HG03378 (cell line): ENCODE measurements around the gene NELFCD.
"Not testable (repeated sequence)": the region's sequence is repeated elsewhere in the genome, so short reads cannot be mapped to it uniquely, and the experiment has no call there.

Experiments
- ATAC-seq: cut with Tn5 transposase; IDR thresholded peaks from one replicate; pipeline ENCODE4 v1.9.1; 2021; ENCODE audit warnings: mild to moderate bottlenecking, moderate library complexity; ENCODE audit not compliant: unreplicated experiment

Gene NELFCD

GRCh38 chr20:59007665-59008511 is 26.8 kb downstream of the NELFCD start:
- no peak for ATAC-seq

DNA sequence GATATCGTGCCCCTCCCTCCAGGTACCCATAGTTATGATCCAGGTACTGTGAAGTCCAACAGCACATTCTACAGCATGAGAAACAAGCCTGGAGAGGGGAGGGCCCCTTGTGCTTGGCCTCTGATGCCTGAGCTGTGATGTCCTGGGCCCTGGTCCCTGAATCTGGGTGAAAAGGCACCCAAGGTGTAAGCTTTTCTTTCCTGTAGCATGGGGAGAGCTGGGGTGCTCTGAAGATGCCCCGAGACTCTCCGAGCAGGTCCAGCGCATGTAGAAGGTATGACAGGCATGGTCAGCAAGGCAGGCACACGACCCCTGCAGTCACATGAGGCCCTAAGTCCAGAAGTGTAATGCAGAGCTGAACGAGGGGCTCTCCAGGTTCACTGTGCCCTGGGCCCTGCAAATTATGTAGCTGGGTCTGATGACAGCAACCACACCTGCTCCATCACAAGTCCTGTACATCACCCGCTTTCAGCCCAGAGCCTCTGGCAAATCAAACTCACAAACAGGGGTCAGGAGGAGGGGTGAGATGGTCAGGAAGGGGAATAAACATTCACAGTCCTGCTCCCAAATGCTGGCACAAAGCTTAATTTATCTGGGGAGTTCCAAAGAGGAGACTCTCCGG is 27.8 kb downstream of the NELFCD start:
- ATAC-seq, result no peak

DNA sequence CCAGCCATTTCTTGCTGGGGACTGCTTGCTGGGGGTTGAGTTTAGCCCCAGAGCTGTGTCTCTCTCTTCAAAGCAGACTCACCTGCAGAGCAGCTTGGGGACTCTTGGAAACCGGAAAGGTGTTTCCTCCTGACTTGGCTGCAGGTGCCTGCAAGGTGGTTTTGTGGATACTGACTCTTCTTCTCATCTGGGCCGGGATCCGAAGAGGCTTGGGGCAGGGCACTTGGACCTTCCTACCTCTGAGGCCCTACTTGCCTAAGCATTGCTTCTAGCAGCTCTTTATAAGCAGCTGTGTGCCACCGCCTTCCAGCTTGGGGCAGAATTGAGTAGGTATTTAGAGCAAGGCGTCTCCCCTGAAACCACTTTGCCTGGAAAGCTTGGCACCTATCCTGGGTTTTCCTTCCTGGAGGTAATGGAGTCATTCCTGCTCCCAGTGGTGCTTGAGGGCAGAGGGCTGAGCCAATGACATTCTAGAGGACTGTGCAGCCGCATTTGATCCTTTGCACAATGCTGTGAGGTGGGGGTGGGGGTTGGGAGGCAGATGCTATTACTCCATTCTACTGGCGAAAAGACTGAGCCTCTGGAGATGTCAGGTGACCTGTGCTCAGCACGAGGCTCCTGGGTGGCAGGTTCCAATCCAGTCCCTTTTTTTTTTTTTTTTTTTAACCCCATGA is 29.4 kb downstream of the NELFCD start:
- ATAC-seq, result no peak

DNA sequence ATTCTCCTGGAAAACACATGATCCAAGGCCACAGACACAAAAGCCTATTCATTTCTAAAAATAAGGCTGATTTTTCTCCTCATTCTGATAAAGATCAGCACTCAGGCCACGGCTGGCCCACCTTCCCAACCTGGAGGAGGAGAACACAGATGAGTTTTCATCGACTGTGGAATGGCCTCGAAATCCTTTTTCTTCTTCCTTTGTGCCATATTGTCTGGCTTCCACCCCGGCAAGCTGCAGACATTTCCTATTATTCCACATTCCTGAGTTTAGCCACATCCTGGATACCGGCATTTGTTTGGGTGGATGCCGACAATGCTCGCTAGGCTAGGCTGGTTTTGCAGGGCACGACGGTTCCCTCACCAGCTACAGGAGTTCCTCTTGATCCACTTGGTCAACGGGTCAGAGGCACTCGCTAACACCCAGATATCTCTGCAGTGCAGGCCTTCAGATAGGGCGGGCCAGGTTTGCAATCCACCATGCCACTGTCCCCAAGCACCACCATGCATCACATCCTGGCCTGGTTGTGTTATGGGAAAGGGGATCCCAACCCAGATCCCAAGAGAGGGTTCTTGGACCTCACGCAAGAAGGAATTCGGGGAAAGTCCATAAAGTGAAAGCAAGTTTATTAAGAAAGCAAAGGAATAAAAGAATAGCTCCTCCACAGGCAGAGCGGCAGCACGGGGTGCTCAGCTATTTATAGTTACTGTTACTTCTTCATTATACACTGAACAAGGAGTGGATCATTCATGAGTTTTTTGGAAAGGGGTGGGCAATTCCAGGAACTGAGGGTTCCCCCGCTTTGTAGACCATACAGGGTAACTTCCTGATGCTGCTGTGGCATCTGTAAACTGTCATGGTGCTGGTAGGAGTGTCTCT is 30.2 kb downstream of the NELFCD start:
- no peak for ATAC-seq

- ATAC-seq, result not testable (repeated sequence)
Measured at GRCh38 chr20:59011874-59012157, 30.8 kb downstream of the NELFCD start.

DNA sequence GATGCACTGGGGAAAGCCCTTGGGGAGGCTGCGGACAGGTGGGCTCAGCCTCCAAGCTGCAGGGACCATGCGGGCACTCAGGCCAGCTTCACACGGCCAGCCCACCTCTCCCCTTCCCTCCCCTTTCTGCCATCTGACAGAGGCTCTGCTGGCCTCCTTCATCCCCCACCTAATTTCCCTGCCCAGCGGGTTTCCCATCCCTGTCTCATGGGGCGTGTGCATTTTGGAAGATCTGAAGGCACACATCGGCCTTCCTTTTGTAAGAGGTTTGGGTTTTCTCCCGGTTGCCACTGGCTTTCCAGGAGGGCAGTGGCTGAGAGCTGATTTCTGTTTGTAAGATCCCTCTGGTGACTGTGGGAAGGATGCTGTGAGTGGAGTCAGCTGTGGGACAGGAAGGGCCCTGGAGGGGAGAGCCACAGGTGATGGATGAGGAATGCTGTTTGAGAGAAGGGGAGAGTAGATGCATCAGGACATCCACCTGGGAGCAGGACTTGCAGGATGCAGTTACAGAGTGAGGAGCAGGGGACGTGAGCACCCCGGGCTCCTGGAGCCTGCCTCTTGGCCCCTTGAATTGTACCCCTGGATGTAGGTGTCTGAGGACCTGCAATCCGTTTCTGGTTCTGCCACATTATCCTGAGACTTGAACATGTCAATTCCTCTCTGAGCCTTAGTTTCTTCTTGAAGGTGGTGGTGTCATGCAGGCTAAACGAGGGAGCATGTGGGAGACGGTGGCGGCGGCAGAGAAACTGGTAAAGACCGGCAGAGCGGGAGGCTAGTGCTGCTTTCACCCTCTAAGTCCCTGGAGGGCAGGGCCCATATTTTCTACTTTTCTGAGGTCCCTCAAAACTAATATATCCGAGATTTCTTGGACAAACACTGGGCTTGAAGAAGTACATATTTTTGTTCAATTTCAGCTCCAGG is 32.2 kb downstream of the NELFCD start:
- ATAC-seq, result no peak

GRCh38 chr20:59013959-59014608 is 33.0 kb downstream of the NELFCD start:
- no peak for ATAC-seq

DNA sequence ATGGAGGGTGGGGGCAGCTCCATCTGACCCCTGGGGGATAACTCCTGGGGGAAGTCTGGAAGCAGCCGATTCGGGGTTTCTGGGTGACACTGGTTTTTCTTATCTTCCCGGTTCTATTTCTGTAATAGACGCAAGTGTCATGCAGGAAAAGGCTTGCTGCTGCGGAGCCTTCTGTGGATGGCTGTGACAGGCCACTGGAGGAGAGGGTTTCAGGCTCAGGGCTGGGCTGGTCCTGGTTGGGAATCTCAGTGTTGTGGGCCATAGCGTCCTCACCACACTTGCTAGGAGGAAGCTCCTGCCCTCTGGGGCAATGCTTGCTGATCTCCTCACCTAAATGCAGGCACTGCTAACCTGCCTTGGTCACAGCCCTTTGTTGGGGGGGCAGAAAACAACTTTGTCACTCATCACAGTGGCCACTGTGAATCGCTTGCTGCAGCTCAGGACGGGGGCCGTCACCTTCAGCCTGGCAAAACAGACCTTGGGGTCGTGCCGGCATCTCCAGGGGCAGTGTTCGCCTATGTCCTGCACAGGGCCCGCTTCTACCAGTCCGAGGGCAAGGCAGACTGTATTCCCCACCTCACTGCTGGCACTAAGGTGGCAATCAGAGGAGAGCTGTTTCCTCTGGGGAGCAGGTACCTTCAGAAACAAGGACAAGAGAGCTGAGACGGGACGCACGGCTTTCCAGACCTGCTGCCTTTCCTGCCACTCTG is 33.8 kb downstream of the NELFCD start:
- no peak for ATAC-seq

DNA sequence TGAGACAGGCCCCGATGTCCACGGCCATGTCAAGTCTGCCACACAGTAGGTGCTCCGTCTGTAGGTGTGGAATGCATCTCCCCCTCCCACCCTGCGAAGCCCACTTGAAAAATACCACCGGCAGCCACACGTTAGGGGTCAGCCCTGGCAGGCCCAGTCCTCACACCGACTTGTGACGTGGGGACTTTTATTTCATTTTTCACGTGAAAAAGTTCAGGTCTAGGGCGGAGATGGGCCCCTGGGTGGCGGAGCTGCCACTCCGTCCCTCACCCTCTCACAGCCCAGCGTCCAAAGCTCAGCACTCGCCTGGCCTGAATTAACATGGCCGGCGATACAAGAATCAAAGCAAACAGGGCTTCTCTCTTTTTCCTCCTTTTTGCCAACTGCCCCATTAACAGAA is 34.4 kb downstream of the NELFCD start:
- no peak for ATAC-seq

DNA sequence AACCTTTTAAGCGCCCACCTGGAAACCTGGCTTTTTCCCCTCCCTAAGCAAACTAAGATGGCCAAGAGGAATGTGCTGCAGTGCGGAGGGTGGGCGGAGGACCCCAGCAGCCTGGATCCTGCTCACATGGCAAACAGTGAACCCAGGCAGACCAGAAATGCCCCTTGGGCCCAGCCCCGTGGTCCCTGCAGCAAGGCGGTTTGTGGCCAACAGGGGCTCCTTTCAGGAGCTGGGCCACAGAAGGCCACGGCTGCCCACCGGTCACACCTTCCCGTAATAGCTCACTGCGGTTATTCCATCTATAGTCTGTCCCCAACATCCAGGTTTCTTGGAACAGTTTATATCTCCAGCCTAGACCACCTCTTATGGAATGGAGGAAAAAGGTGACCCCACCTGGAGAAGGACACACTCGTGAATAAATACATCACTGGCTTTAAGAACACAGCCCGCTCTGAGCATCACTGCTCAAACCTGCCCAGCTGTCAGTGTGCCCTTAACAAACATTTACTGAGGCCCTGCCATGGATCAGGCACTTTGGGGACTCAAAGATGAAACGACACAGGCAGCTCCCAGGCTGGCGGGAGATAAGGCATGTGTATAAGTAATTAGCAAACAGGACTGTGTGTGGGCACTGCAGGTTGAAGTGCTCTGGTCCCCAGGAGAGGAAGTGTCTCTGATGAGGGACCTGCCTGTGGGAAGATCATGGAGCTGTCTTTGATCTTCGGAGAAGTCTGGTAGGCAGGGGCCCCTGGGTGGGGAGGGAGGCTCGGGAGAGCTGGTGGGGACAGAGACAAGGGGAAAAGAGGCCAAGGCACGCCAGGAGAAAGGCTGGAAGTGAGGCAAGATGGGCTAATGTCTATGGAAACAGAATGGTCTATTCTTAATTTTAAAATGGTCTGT is 35.0 kb downstream of the NELFCD start:
- no peak for ATAC-seq

DNA sequence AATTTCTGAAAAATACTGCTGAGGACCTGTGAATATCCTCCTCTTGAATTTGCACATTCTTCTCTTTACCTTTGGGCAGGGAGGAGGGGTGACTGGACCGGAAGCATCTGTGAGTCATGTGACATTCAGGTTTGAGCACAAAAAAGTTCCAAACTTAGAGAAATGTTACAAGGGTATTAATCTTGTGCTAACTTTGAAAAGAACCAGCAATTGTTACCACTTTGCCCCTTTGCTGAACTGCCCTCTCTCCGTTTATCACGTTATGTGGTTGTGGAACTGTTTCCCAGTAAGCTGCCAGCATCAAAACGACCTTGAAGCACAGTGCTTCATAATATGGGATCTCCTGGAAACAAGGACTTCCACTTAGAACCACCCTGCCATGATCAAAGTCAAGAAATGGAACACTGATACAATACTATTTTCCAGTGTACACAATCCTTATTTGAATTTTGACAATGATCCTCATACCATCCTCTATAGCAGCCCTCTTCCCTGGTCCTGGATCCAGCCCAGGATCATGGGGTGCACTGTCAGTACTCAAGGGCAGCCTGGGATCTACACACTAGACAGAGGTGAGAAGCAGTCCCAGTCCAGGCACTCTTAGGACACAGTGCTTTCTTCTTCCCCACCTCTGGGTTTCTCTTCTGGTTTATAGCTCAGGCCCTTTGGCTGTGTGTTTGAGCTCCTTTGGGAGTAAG is 35.9 kb downstream of the NELFCD start:
- no peak for ATAC-seq

DNA sequence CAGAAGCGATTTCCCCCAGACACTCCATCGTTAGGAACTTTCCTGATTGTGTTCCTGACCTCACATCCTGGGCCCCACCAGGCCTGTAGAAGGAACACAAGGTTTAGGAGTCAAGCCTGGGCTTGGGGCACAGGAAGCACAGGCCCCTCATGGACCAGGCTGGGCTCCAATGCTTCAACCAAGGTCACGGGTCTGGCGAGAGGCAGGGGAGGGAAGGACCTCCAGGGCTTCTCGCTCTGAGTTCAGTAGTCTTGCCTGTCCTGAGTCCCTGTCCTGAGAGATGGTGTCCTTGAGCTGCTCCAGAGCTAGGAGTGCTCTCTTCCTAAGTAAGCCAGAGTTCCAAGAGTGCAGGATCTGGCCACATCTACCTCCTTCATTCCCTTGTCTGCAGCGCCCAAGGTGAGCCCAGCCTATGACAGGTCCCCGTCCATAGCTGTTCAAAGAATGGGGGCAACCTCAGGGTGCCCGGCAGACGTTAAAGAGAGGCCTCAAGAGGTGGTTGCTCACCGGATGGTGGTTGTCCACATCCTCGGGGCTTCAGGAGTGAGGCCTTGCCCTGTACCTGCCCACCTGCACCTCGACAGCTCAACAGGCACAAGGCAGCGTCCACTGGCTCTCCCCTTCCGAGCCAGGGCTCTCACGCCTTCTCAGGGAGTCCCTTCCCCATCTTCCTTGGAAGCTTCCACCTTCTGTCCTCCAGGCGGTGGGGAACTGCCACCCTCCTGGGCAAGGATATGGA is 36.6 kb downstream of the NELFCD start:
- ATAC-seq, result no peak

DNA sequence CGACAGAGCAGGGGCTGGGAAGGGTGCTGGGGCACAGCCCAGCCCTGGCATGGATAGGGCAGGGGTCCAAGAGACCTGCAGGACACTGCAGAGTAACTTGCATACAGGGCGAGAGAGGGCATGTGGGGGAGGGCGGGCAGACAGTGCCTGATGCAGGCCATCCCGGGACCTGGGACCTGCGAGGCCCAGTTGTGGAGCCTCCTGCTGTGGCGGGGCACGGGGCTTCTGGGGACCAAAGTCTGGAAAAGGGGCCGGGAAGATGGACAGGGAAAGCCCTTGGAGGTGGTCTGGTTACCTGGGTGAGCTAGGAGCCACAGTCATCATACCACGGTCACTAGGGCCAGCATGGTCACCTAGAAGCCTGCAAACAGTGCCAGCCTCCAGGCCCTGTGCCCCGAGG is 37.8 kb downstream of the NELFCD start:
- no peak for ATAC-seq

DNA sequence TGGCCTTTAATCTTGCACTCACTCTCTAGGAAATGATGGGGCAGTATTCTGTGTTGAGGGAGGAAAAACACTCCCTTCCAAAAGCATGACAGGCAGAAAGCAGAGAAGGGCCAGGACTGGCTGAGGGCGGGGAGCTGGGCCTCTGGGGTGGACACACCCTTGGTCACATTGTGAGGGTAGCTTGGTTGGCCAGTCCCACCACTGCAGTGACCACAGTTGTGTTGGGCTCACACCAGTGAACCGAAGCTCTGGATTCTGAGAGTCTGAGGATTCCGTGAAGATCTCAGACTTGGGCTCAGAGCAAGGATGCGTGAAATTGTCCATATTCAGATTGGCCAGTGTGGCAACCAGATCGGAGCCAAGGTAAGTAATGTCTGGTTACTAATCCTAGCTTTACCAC is 38.2 kb downstream of the NELFCD start, which contains the start of gene TUBB1:
Gene TUBB1, plus strand, starts transcription at position 213 of the 400 bp plus-strand sequence. Its CDS starts 94 bp downstream, at position 307.
- ATAC-seq, result no peak

- ATAC-seq, result no peak
Measured at GRCh38 chr20:59020938-59021551, 40.0 kb downstream of the NELFCD start.

GRCh38 chr20:59022754-59023153 is 41.7 kb downstream of the NELFCD start:
- no peak for ATAC-seq
